GM23338 (cell line): Measurements from ENCODE around the gene AGRP. TPM values are rescaled to one million over a fixed set of nuclear protein-coding genes. Genes with fewer than 3 reads are reported as not detected.

Experiments
- ATAC-seq: fragments of 200-7000 bp; cut with Tn5 transposase; 3 replicates; pipeline ENCODE4 v1.9.1; 2020
- DNase-seq: peaks from one replicate; pipeline ENCODE4 v3.0.0-alpha.2; 2015; ENCODE audit warnings: low spot score
- H2AFZ ChIP-seq: fragments of 200-600 bp; sonication (generic); 2 replicates; pipeline ENCODE4 v1.8.0; 2016; ENCODE audit warnings: antibody characterized with exemption, mild to moderate bottlenecking, moderate library complexity
- H3F3A ChIP-seq: fragments of 200-600 bp; sonication (generic); replicated peaks from 2 replicates; pipeline ENCODE4 v1.8.0; 2017; ENCODE audit warnings: antibody characterized with exemption, mixed run types, low read depth
- H3K27ac ChIP-seq: fragments of 200-600 bp; sonication (generic); 2 replicates; pipeline ENCODE4 v1.6.1; 2016; ENCODE audit warnings: low read depth
- H3K27me3 ChIP-seq: fragments of 200-600 bp; sonication (generic); 2 replicates; pipeline ENCODE4 v1.8.0; 2016; ENCODE audit warnings: mild to moderate bottlenecking, mixed run types, moderate library complexity; ENCODE audit not compliant: insufficient read depth
- H3K36me3 ChIP-seq: fragments of 200-600 bp; sonication (generic); 2 replicates; pipeline ENCODE4 v1.8.0; 2016; ENCODE audit warnings: mild to moderate bottlenecking; ENCODE audit not compliant: insufficient read depth
- H3K4me1 ChIP-seq: fragments of 200-600 bp; sonication (generic); 2 replicates; pipeline ENCODE4 v1.8.0; 2016; ENCODE audit warnings: mild to moderate bottlenecking, moderate library complexity; ENCODE audit not compliant: insufficient read depth
- H3K4me2 ChIP-seq: fragments of 200-600 bp; sonication (generic); 2 replicates; pipeline ENCODE4 v1.7.1; 2017; ENCODE audit warnings: mixed run types
- H3K4me3 ChIP-seq: fragments of 200-600 bp; sonication (generic); 2 replicates; pipeline ENCODE4 v1.6.1; 2016; ENCODE audit warnings: mixed run types
- H3K79me2 ChIP-seq: fragments of 200-600 bp; sonication (generic); replicated peaks from 2 replicates; pipeline ENCODE4 v1.8.0; 2017; ENCODE audit warnings: mild to moderate bottlenecking; ENCODE audit not compliant: insufficient read depth
- H3K9me2 ChIP-seq: fragments of 200-600 bp; sonication (generic); 2 replicates; pipeline ENCODE4 v1.8.0; 2017; ENCODE audit not compliant: insufficient read depth
- H4K20me1 ChIP-seq: fragments of 200-600 bp; sonication (generic); replicated peaks from 2 replicates; pipeline ENCODE4 v1.8.0; 2017; ENCODE audit warnings: mild to moderate bottlenecking; ENCODE audit not compliant: insufficient read depth
- H3K27ac Mint-ChIP-seq: 2 replicates; pipeline ENCODE4 v1.8.0; 2020; ENCODE audit warnings: inconsistent platforms, mild to moderate bottlenecking, moderate library complexity, mixed read lengths
- H3K27me3 Mint-ChIP-seq: 3 replicates; pipeline ENCODE4 v1.8.0; 2022; ENCODE audit warnings: low read depth, mild to moderate bottlenecking, moderate library complexity, mixed read lengths, inconsistent platforms; ENCODE audit not compliant: insufficient read depth, poor library complexity
- H3K36me3 Mint-ChIP-seq: 3 replicates; pipeline ENCODE4 v1.8.0; 2021; ENCODE audit warnings: low read depth, mild to moderate bottlenecking, inconsistent platforms, moderate library complexity, mixed read lengths
- H3K4me1 Mint-ChIP-seq: 3 replicates; pipeline ENCODE4 v1.8.0; 2020; ENCODE audit warnings: mild to moderate bottlenecking, inconsistent platforms, mixed read lengths
- H3K4me3 Mint-ChIP-seq: 3 replicates; pipeline ENCODE4 v1.8.0; 2021; ENCODE audit warnings: moderate library complexity, mild to moderate bottlenecking, inconsistent platforms, mixed read lengths
- H3K9me3 Mint-ChIP-seq: 3 replicates; pipeline ENCODE4 v1.8.0; 2020; ENCODE audit warnings: moderate library complexity, mild to moderate bottlenecking, inconsistent platforms, mixed read lengths
- polyA plus RNA-seq: library from polyadenylated mRNA; unstranded; fragments of >200 nt; fragmentation: Nextera tagmentation; extraction: Ambion mirVana; gene quantifications from 2 replicates; pipeline ENCODE4 v1.2.1, GENCODE V29; 2016
- total RNA-seq: library from RNA; depleted of rRNA; stranded (reverse); fragments of >200 nt; shearing (Covaris generic); gene quantifications from 2 replicates; pipeline ENCODE4 v1.2.3, GENCODE V29; 2014
- TF ChIP-seq, protein P1 (sequence below): IDR thresholded peaks from 2 replicates; pipeline ENCODE4 v1.6.1; 2016; ENCODE audit warnings: antibody characterized with exemption
- TF ChIP-seq, protein P2 (sequence below): fragments of 250-450 bp; sonication (Bioruptor Pico); IDR thresholded peaks from 2 replicates; pipeline ENCODE4 v1.5.0; 2020; ENCODE audit warnings: mild to moderate bottlenecking, moderate library complexity

The AGRP gene
- total and polyA plus RNA-seq, 2 experiments from 2014 or later: not detected

DNA sequence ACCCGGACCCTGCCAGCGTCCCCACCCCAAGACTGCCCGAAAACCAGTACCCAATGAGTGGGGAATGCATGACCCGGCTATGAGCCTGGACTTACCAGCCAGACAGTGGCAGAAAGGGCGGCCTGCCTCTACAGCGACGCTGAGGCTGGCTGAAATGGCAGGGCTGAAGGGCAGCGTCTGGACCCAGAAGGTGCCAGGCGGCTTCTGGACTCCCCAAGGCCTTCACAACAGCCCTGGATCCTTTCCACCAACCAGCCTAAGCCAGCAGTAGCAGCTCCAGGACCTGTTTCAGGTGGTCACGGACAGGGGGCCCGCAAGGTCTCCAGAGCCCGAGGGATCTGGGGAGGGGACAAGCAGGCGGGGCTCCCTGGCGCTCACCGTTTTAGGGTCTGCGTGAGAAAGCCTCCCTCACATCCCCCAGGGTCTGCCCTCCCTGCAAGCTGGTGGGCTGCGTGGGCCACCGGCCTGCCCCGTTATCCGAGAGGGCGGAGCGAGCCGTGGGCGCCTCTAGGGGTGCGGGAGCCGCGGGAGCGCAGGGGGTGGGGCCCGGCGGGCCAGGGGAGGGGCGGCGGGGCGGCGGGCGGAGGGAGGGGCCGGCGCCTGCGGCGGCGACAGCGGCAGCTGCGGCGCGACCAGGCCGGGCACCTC lies 45.0 kb upstream of the AGRP start, which contains the start of gene RIPOR1:
Gene RIPOR1 (plus strand): TSS at position 608 of the 648 bp plus-strand sequence. CDS start 9,618 bp downstream, outside the sequence.
- no peaks in the 10 kb centered on the region for H3K36me3 ChIP-seq
- Mint-ChIP-seq H3K9me3 (no peaks in the 10 kb centered on the region; the same call in 2 of the 3 replicates), H3K4me1 (peaks cover 4% of the 10 kb centered on the region), H3K4me3 (peak within 1 kb of the TSS; percentile 72), H3K36me3 (no peaks in the 10 kb centered on the region), H3K27ac (no peak within 1 kb of the TSS), H3K27me3 (peaks cover 93% of the 10 kb centered on the region)
- H3K27ac ChIP-seq: no peak within 1 kb of the TSS
- H3F3A ChIP-seq: 0 out of 2 replicates have a peak, but pooled peaks cover 10% of the 10 kb centered on the region
- peaks cover 10% of the 10 kb centered on the region; the same call in 1 of the 2 replicates for H3K4me1 ChIP-seq
- H3K4me3 ChIP-seq: peak within 1 kb of the TSS; percentile 77
- peaks cover 99% of the 10 kb centered on the region for H3K27me3 ChIP-seq
- TF ChIP-seq, protein P1, sequence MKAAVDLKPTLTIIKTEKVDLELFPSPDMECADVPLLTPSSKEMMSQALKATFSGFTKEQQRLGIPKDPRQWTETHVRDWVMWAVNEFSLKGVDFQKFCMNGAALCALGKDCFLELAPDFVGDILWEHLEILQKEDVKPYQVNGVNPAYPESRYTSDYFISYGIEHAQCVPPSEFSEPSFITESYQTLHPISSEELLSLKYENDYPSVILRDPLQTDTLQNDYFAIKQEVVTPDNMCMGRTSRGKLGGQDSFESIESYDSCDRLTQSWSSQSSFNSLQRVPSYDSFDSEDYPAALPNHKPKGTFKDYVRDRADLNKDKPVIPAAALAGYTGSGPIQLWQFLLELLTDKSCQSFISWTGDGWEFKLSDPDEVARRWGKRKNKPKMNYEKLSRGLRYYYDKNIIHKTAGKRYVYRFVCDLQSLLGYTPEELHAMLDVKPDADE: no peak
- TF ChIP-seq, protein P2, sequence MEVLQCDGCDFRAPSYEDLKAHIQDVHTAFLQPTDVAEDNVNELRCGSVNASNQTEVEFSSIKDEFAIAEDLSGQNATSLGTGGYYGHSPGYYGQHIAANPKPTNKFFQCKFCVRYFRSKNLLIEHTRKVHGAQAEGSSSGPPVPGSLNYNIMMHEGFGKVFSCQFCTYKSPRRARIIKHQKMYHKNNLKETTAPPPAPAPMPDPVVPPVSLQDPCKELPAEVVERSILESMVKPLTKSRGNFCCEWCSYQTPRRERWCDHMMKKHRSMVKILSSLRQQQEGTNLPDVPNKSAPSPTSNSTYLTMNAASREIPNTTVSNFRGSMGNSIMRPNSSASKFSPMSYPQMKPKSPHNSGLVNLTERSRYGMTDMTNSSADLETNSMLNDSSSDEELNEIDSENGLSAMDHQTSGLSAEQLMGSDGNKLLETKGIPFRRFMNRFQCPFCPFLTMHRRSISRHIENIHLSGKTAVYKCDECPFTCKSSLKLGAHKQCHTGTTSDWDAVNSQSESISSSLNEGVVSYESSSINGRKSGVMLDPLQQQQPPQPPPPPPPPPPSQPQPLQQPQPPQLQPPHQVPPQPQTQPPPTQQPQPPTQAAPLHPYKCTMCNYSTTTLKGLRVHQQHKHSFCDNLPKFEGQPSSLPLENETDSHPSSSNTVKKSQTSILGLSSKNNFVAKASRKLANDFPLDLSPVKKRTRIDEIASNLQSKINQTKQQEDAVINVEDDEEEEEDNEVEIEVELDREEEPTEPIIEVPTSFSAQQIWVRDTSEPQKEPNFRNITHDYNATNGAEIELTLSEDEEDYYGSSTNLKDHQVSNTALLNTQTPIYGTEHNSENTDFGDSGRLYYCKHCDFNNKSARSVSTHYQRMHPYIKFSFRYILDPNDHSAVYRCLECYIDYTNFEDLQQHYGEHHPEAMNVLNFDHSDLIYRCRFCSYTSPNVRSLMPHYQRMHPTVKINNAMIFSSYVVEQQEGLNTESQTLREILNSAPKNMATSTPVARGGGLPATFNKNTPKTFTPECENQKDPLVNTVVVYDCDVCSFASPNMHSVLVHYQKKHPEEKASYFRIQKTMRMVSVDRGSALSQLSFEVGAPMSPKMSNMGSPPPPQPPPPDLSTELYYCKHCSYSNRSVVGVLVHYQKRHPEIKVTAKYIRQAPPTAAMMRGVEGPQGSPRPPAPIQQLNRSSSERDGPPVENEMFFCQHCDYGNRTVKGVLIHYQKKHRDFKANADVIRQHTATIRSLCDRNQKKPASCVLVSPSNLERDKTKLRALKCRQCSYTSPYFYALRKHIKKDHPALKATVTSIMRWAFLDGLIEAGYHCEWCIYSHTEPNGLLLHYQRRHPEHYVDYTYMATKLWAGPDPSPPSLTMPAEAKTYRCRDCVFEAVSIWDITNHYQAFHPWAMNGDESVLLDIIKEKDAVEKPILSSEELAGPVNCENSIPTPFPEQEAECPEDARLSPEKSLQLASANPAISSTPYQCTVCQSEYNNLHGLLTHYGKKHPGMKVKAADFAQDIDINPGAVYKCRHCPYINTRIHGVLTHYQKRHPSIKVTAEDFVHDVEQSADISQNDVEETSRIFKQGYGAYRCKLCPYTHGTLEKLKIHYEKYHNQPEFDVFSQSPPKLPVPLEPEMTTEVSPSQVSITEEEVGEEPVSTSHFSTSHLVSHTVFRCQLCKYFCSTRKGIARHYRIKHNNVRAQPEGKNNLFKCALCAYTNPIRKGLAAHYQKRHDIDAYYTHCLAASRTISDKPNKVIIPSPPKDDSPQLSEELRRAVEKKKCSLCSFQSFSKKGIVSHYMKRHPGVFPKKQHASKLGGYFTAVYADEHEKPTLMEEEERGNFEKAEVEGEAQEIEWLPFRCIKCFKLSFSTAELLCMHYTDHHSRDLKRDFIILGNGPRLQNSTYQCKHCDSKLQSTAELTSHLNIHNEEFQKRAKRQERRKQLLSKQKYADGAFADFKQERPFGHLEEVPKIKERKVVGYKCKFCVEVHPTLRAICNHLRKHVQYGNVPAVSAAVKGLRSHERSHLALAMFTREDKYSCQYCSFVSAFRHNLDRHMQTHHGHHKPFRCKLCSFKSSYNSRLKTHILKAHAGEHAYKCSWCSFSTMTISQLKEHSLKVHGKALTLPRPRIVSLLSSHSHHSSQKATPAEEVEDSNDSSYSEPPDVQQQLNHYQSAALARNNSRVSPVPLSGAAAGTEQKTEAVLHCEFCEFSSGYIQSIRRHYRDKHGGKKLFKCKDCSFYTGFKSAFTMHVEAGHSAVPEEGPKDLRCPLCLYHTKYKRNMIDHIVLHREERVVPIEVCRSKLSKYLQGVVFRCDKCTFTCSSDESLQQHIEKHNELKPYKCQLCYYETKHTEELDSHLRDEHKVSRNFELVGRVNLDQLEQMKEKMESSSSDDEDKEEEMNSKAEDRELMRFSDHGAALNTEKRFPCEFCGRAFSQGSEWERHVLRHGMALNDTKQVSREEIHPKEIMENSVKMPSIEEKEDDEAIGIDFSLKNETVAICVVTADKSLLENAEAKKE: no peak
- peak; percentile 16 for ATAC-seq
- peak within 1 kb of the TSS; percentile 94 for H3K4me2 ChIP-seq
- peak; percentile 66 for DNase-seq
- no peaks in the 10 kb centered on the region for H3K79me2 ChIP-seq
- H3K9me2 ChIP-seq: no peaks in the 10 kb centered on the region
- H4K20me1 ChIP-seq: peaks cover 3% of the 10 kb centered on the region; the same call in 1 of the 2 replicates
- peak within 1 kb of the TSS; percentile 94 for H2AFZ ChIP-seq
